Peyer's patch (tissue), 4 donors: Measurements from ENCODE around the gene TNFRSF13B.
"Not testable (repeated sequence)": the region's sequence is repeated elsewhere in the genome, so short reads cannot be mapped to it uniquely, and the experiment has no call there.

Experiments used
- CTCF ChIP-seq, 6 experiments: fragments of 450-650 bp in 4 of 6; fragments of 200-600 bp in 2 of 6; sonication (generic) in 1 of 6; IDR thresholded peaks; one replicate each; pipeline ENCODE4 v1.5.1; 2017 to 2019; ENCODE audit warnings: antibody characterized with exemption in 6 of 6, mild to moderate bottlenecking in 3 of 6, moderate library complexity in 1 of 6
- POLR2A ChIP-seq, 2 donors: fragments of 450-650 bp; IDR thresholded peaks; one replicate each; pipeline ENCODE4 v1.5.1; 2017; ENCODE audit warnings: antibody characterized with exemption in 2 of 2, mild to moderate bottlenecking in 2 of 2, moderate library complexity in 2 of 2

GRCh38 chr17:17008621-17009397 lies 36.9 kb upstream of the TNFRSF13B start:
- not testable (repeated sequence) for TF ChIP-seq POLR2A, CTCF (IDR thresholded peaks at IDR 0.05)
